Measurements from ENCODE around the gene TCF3.
A peak's percentile ranks its signal among the peaks of the same experiment; 100 is the strongest.

Gene TCF3

DNA sequence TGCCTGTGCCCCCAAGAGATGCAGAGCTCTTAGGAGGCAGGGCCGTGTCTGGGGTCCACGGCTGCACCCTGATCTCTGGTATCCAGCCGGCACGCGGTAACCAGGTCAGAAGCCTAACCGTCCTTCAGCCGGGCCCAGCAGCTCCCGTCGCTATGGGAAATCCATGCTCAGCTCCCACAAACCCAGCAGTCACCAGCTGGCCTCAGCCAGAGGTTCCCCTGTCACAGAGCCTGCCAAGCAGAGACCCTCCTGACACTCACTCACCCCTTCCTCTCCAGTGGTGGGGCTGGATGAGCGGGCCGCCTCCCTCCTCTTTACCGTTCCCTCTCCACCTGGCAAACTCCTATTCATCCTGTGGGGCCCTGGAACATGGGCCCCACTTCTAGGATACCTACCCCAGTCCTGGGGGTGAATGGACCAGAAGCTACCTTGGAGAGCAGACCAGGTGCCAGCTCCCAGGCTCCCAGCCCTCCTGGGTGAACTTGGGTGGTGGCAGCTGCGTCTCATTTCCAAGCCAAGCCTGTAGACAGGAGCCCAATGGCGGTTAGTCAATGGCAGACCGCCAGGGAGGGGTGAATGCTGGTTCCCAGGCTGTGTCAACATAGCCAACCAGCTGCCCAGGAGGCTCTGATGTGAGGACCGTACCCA lies 21.4 kb upstream of the TCF3 start:
- Histone ChIP-seq H3K36me3 (ENCODE audit: insufficient read depth, low read length) (no peaks in the 10 kb centered on the region), H4K20me1 (ENCODE audit: insufficient read depth, low read length, poor library complexity, severe bottlenecking) (no peaks in the 10 kb centered on the region), H3K4me3 (ENCODE audit: low read length, poor library complexity, severe bottlenecking) (no peak overlapping the region), H3K9me2 (replicated peaks; ENCODE audit: low read depth, low read length) (no peaks in the 10 kb centered on the region), H3K9ac (ENCODE audit: low read depth, low read length, poor library complexity, severe bottlenecking) (no peak overlapping the region), H3F3A (ENCODE audit: low read depth) (no peaks in the 10 kb centered on the region), H3K4me1 (ENCODE audit: insufficient read depth, low read length, poor library complexity, severe bottlenecking) (peaks cover 6% of the 10 kb centered on the region), H3K4me2 (ENCODE audit: low read depth, low read length, poor library complexity, severe bottlenecking) (no peak overlapping the region), H2AFZ (ENCODE audit: low read length) (no peak overlapping the region), H3K79me2 (ENCODE audit: insufficient read depth, low read length) (no peaks in the 10 kb centered on the region), H3K9me3 (ENCODE audit: insufficient read depth, low read depth, low read length) (no peaks in the 10 kb centered on the region), H3K27me3 (ENCODE audit: insufficient read depth, low read length, poor library complexity, severe bottlenecking) (no peaks in the 10 kb centered on the region)
- no peak for TF ChIP-seq EZH2phosphoT487 (IDR thresholded peaks at IDR 0.05; ENCODE audit: borderline replicate concordance)
- TF ChIP-seq, protein P1, sequence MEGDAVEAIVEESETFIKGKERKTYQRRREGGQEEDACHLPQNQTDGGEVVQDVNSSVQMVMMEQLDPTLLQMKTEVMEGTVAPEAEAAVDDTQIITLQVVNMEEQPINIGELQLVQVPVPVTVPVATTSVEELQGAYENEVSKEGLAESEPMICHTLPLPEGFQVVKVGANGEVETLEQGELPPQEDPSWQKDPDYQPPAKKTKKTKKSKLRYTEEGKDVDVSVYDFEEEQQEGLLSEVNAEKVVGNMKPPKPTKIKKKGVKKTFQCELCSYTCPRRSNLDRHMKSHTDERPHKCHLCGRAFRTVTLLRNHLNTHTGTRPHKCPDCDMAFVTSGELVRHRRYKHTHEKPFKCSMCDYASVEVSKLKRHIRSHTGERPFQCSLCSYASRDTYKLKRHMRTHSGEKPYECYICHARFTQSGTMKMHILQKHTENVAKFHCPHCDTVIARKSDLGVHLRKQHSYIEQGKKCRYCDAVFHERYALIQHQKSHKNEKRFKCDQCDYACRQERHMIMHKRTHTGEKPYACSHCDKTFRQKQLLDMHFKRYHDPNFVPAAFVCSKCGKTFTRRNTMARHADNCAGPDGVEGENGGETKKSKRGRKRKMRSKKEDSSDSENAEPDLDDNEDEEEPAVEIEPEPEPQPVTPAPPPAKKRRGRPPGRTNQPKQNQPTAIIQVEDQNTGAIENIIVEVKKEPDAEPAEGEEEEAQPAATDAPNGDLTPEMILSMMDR (conservative IDR thresholded peaks at IDR 0.05; ENCODE audit: low read length), result no peak

DNA sequence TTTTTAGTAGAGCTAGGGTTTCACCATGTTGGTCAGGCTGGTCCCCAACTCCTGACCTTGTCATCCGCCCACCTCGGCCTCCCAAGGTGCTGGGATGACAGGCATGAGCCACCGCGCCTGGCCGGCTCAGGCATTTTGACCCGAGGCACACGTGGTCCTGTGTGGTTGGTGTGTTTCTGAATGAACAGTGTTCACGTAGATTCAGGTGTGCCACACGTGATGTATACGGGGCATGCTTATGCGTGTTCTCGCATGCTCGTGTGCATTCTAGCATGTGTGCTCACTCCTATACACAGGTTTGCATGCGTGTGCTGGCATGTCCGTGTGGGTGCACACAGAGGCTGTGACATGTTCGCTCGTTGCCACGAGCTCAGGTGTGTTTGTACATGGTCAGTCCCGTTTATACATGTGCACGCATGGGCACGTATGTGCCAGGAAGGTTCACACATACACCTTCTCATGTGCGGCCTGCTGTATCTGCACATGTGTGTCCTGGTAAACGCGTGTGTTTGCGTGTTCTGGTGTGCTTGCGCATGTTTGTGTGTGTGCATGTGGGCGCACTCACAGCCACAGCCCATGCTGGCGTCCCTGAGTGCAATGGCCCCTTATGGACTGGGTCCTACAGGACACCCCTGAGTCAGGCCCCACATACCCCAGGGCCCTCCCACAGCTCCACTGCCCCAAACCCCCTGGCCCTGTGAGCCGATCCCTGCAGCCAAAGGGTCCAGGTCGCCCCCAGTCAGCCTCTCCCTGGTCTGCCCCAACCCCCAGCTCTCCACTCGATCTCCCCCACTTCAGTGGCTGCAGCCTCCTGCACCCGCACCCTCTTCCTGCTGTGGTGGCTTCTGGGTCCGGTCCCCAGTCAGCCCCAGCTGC lies 20.6 kb upstream of the TCF3 start:
- Histone ChIP-seq H3K9ac (ENCODE audit: low read depth, low read length, poor library complexity, severe bottlenecking) (no peak overlapping the region), H3K36me3 (ENCODE audit: insufficient read depth, low read length) (no peaks in the 10 kb centered on the region), H3K9me3 (ENCODE audit: insufficient read depth, low read depth, low read length) (no peaks in the 10 kb centered on the region), H2AFZ (ENCODE audit: low read length) (no peak overlapping the region), H3K4me1 (ENCODE audit: insufficient read depth, low read length, poor library complexity, severe bottlenecking) (peaks cover 13% of the 10 kb centered on the region), H3K27me3 (ENCODE audit: insufficient read depth, low read length, poor library complexity, severe bottlenecking) (no peaks in the 10 kb centered on the region), H3K4me3 (ENCODE audit: low read length, poor library complexity, severe bottlenecking) (no peak overlapping the region), H3F3A (ENCODE audit: low read depth) (no peaks in the 10 kb centered on the region), H3K79me2 (ENCODE audit: insufficient read depth, low read length) (no peaks in the 10 kb centered on the region), H3K9me2 (replicated peaks; ENCODE audit: low read depth, low read length) (no peaks in the 10 kb centered on the region), H4K20me1 (ENCODE audit: insufficient read depth, low read length, poor library complexity, severe bottlenecking) (no peaks in the 10 kb centered on the region), H3K4me2 (ENCODE audit: low read depth, low read length, poor library complexity, severe bottlenecking) (no peak overlapping the region)
- TF ChIP-seq EZH2phosphoT487 (IDR thresholded peaks at IDR 0.05; ENCODE audit: borderline replicate concordance), result no peak
- TF ChIP-seq, protein P1 (conservative IDR thresholded peaks at IDR 0.05; ENCODE audit: low read length), result no peak

DNA sequence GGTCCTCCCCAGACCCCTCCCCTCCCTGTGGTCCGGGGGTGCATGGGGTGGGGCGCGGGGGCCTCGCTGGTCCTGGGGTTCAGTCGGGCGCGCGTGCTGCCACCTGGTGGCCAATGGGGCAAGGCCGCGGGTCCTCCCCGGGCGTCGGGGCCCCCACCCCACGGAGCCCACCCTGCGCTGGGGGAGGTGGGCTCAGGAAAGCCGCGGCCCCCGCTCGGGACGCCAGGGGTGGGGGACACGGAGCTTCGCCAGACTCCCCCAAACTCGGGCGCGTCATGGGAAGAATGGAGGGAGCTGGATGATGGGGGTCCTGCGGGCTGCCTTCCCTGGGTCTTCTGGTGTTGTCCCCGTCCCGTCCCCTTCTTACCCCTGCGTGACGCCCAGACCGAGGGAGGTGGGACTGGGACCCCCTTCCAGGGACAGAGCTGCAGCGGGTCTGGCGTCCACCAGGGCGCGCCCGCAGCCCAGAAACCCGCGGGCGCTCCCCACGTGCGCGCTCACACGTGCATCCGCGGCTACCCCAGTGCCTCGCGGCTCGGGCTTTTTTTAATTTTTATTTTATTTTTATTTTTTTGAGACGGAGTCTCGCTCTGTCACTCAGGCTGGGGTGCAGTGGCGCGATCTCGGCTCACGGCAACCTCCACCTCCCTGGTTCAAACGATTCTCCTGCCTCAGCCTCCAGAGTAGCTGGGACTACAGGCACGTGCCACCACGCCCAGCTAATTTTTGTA lies 19.8 kb upstream of the TCF3 start:
- no peaks in the 10 kb centered on the region for H3K36me3 ChIP-seq (ENCODE audit: insufficient read depth, low read length)
- peak overlapping the region; percentile 67 for H3K9ac ChIP-seq (ENCODE audit: low read depth, low read length, poor library complexity, severe bottlenecking)
- TF ChIP-seq EZH2phosphoT487 (IDR thresholded peaks at IDR 0.05; ENCODE audit: borderline replicate concordance), result no peak
- TF ChIP-seq, protein P1 (conservative IDR thresholded peaks at IDR 0.05; ENCODE audit: low read length), result peak; percentile 84
- H2AFZ ChIP-seq (ENCODE audit: low read length), result peak overlapping the region; percentile 91
- H3K4me2 ChIP-seq (ENCODE audit: low read depth, low read length, poor library complexity, severe bottlenecking), result peak overlapping the region; percentile 81
- peaks cover 15% of the 10 kb centered on the region for H3K4me1 ChIP-seq (ENCODE audit: insufficient read depth, low read length, poor library complexity, severe bottlenecking)
- no peaks in the 10 kb centered on the region for H3K9me2 ChIP-seq (replicated peaks; ENCODE audit: low read depth, low read length)
- H3K9me3 ChIP-seq (ENCODE audit: insufficient read depth, low read depth, low read length), result no peaks in the 10 kb centered on the region
- H4K20me1 ChIP-seq (ENCODE audit: insufficient read depth, low read length, poor library complexity, severe bottlenecking), result no peaks in the 10 kb centered on the region
- H3F3A ChIP-seq (ENCODE audit: low read depth), result no peaks in the 10 kb centered on the region
- H3K4me3 ChIP-seq (ENCODE audit: low read length, poor library complexity, severe bottlenecking), result peak overlapping the region; percentile 68
- no peaks in the 10 kb centered on the region for H3K27me3 ChIP-seq (ENCODE audit: insufficient read depth, low read length, poor library complexity, severe bottlenecking)
- H3K79me2 ChIP-seq (ENCODE audit: insufficient read depth, low read length), result no peaks in the 10 kb centered on the region
